Measurements from ENCODE around the gene PCNP.
A peak's percentile ranks its signal among the peaks of the same experiment; 100 is the strongest.
"Not testable (repeated sequence)": the region's sequence is repeated elsewhere in the genome, so short reads cannot be mapped to it uniquely, and the experiment has no call there.

PCNP gene

DNA sequence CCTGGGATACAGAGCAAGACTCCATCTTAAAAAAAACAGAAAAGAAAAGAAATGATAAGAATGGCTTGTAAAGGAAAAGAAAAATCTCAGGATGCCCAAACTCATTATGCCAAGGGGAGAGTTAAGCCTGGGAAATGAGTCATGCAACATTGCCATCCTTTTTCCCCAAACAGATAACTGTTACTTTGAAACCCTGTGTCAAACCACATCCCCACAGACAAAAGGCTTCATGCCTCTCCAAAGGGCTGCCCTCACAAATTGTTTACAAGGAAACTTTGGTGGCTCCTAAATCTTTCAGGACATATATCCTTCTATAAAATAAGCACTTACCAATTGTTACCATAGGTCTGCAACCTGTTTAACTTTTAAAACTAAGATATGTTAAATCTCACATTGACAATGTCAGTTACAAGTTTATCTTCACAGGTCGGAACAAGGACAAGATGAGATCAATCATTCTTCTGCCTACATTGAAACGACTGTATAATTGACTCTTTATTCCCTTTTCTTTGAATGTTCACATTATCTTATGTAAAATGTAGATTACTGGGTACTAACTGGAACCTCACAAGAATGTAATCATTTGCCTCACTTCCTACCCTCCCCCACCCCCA, 42.4 kb upstream of the PCNP start:
- DNase-seq = no peak
- Histone ChIP-seq H3K4me1 (peaks cover 0 to 15% (median 13%) of the 10 kb centered on the region in 4 donors), H3K4me3 (no peak overlapping the region), H3K9me3 (no peaks in the 10 kb centered on the region), H3K27ac (no peak overlapping the region), H3K36me3 (no peaks in the 10 kb centered on the region), H3K27me3 (no peaks in the 10 kb centered on the region)
- intact Hi-C loops (cut with DNase I; ENCODE audit: low total_unique reads) = no loop called here
- TF ChIP-seq, protein P1, sequence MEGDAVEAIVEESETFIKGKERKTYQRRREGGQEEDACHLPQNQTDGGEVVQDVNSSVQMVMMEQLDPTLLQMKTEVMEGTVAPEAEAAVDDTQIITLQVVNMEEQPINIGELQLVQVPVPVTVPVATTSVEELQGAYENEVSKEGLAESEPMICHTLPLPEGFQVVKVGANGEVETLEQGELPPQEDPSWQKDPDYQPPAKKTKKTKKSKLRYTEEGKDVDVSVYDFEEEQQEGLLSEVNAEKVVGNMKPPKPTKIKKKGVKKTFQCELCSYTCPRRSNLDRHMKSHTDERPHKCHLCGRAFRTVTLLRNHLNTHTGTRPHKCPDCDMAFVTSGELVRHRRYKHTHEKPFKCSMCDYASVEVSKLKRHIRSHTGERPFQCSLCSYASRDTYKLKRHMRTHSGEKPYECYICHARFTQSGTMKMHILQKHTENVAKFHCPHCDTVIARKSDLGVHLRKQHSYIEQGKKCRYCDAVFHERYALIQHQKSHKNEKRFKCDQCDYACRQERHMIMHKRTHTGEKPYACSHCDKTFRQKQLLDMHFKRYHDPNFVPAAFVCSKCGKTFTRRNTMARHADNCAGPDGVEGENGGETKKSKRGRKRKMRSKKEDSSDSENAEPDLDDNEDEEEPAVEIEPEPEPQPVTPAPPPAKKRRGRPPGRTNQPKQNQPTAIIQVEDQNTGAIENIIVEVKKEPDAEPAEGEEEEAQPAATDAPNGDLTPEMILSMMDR (IDR thresholded peaks at IDR 0.05) = no peak

DNA sequence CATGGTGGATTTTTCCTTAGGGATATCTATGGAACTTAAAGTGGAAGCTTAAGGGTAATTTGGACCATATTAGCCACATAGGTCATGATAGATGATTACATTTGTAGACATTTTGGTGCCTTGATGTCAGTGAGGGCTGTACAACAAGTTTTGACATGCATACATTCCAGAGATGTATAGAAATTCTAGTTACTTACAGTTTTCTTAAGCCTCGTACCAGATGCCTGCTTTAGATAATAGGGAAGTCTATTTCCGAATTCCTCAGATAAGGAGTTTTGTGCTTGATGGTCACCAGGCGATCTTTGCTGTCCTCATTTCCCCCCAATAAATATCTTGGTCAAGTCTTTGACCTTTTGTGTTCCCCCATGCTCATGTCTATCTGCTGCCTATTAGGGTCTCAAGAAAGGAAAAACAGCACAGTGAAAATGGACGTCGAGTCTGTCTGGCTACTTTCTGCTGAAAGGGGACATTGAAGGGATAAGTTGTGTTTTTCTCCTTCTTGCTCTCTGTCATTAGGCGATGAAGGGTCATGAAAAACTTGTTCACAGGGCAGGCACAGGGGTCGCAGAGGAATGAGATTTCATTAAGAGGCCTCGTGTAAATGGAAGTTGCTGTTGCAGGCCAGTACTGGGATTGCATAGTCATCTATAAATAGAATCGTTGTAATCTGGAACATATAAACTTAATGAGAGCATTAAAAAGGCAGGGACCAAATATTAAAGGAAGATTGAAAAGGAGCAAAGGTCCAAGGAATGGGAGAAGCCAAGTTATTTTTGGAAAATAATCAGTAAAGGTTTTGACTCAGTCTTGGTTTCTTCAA, 41.0 kb upstream of the PCNP start:
- H3K36me3 ChIP-seq = no peaks in the 10 kb centered on the region
- peaks cover 0 to 15% (median 13%) of the 10 kb centered on the region in 4 donors for H3K4me1 ChIP-seq
- H3K4me3 ChIP-seq = no peak overlapping the region
- H3K27me3 ChIP-seq = no peaks in the 10 kb centered on the region
- intact Hi-C loops (cut with DNase I; ENCODE audit: low total_unique reads) = no loop called here
- no peak for DNase-seq
- H3K9me3 ChIP-seq = no peaks in the 10 kb centered on the region
- TF ChIP-seq, protein P1 (IDR thresholded peaks at IDR 0.05) = no peak
- peak overlapping the region; percentile 21 to 47 for H3K27ac ChIP-seq

DNA sequence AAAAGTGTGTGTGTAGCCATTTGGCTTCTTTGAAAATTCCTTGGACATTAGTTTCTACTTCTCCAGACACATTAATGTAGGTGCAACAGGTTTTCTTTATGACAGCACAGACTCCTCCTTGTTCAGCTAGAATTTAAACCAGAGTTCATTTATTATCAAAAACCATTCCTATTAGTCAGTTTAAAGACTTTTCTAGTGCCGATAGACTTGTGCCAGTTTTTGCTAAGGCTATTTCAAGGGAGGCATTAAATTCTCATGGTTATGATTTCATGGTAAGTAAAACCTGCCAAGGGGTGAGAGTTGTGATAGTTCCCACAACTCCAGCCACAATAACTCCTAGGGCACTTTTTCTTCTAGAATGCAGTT, 40.4 kb upstream of the PCNP start:
- H3K9me3 ChIP-seq = no peaks in the 10 kb centered on the region
- H3K27me3 ChIP-seq = no peaks in the 10 kb centered on the region
- peak overlapping the region; percentile 21 to 47 for H3K27ac ChIP-seq
- intact Hi-C loops (cut with DNase I; ENCODE audit: low total_unique reads) = no loop called here
- no peak for DNase-seq
- TF ChIP-seq, protein P1 (IDR thresholded peaks at IDR 0.05) = no peak
- no peaks in the 10 kb centered on the region for H3K36me3 ChIP-seq
- peaks cover 0 to 15% (median 13%) of the 10 kb centered on the region in 4 donors for H3K4me1 ChIP-seq
- H3K4me3 ChIP-seq = no peak overlapping the region

DNA sequence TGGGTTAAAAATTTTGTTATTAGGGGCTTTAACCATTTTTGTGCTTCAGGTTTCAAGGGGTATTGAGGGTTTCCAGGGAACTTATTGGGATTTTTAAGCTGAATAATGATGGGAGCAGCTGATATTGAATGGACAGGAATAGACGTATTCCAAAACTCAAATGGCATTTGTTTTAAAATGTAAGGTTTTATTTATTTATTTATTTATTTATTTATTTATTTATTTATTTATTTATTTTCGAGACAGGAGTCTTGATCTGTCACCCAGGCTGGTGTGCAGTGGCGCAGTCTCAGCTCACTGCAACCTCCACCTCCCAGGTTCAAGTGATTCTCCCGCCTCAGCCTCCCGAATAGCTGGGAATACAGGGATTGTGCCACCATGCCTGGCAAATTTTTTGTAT, 38.8 kb upstream of the PCNP start:
- H3K4me1 ChIP-seq = peaks cover 0 to 15% (median 13%) of the 10 kb centered on the region in 4 donors
- no peaks in the 10 kb centered on the region for H3K36me3 ChIP-seq
- no peaks in the 10 kb centered on the region for H3K9me3 ChIP-seq
- H3K27me3 ChIP-seq = no peaks in the 10 kb centered on the region
- TF ChIP-seq, protein P1 (IDR thresholded peaks at IDR 0.05) = no peak
- no peak overlapping the region for H3K27ac ChIP-seq
- H3K4me3 ChIP-seq = no peak overlapping the region
- no peak for DNase-seq
- intact Hi-C loops (cut with DNase I; ENCODE audit: low total_unique reads) = no loop called here

DNA sequence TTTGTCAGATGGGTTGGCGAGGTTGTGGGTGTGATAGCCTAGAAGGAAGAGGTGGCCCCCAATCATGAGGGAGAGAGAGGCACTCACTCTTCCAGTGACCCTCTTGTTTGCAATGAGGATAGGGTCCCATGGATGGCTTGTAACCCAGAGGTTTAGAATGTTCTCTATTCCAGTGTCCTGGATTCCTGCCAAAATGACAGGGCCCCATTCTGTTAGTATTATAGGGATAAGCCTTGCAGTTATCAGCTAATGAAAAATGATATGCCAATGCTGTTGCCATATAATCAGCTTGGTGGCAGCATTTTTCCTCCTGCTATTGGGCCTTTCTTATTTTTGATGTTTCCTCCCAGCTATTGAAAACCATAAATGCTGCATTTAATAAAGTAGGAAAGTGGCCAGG, 37.7 kb upstream of the PCNP start:
- intact Hi-C loops (cut with DNase I; ENCODE audit: low total_unique reads) = no loop called here
- H3K27me3 ChIP-seq = no peaks in the 10 kb centered on the region
- TF ChIP-seq, protein P1 (IDR thresholded peaks at IDR 0.05) = no peak
- H3K36me3 ChIP-seq = no peaks in the 10 kb centered on the region
- peaks cover 0 to 15% (median 13%) of the 10 kb centered on the region in 4 donors for H3K4me1 ChIP-seq
- no peak for DNase-seq
- H3K9me3 ChIP-seq = no peaks in the 10 kb centered on the region
- no peak overlapping the region for H3K4me3 ChIP-seq
- H3K27ac ChIP-seq = no peak overlapping the region

DNA sequence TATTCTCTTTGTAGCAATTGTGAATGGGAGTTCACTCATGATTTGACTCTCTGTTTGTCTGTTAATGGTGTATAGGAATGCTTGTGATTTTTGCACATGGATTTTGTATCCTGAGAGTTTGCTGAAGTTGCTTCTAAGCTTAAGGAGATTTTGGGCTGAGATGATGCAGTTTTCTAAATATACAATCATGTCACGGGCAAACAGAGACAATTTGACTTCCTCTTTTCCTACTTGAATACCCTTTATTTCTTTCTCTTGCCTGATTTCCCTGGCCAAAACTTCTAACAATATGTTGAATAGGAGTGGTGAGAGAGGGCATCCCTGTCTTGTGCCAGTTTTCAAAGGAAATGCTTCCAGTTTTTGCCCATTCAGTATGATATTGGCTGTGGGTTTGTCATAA, 37.0 kb upstream of the PCNP start:
- H3K27me3 ChIP-seq; H3K4me3 ChIP-seq; intact Hi-C loops (cut with DNase I; ENCODE audit: low total_unique reads); DNase-seq; H3K9me3 ChIP-seq; H3K27ac ChIP-seq; H3K36me3 ChIP-seq: not testable (repeated sequence)
- H3K4me1 ChIP-seq = peaks cover 0 to 15% (median 13%) of the 10 kb centered on the region in 4 donors
